Endodermal cell (in vitro differentiated cells): ENCODE data around the gene GPR150. TPM values are rescaled to one million over a fixed set of nuclear protein-coding genes. Genes with fewer than 3 reads are reported as not detected.

ENCODE experiments used
- DNase-seq: peaks from one replicate; pipeline ENCODE4 v3.0.0-alpha.2; 2017
- H3K27ac ChIP-seq: 2 replicates; pipeline ENCODE4 v1.5.1; 2013; ENCODE audit warnings: mild to moderate bottlenecking, low read depth, low read length, moderate library complexity
- H3K27me3 ChIP-seq: 2 replicates; pipeline ENCODE4 v1.6.1; 2013; ENCODE audit warnings: mild to moderate bottlenecking, low read length, moderate library complexity; ENCODE audit not compliant: insufficient read depth, control insufficient read depth, poor library complexity, severe bottlenecking
- H3K36me3 ChIP-seq: 2 replicates; pipeline ENCODE4 v1.7.0; 2013; ENCODE audit warnings: mild to moderate bottlenecking, low read length, moderate library complexity; ENCODE audit not compliant: control insufficient read depth, insufficient read depth
- H3K4me1 ChIP-seq: one replicate; pipeline ENCODE4 v1.7.0; 2013; ENCODE audit warnings: low read length; ENCODE audit not compliant: control insufficient read depth, insufficient read depth
- H3K4me3 ChIP-seq: 2 replicates; pipeline ENCODE4 v1.5.1; 2013; ENCODE audit warnings: mild to moderate bottlenecking, low read length, moderate library complexity
- H3K9ac ChIP-seq: 2 replicates; pipeline ENCODE4 v1.6.1; 2013; ENCODE audit warnings: mild to moderate bottlenecking, low read length, moderate library complexity; ENCODE audit not compliant: poor library complexity, severe bottlenecking; ENCODE audit errors: extremely low read depth
- H3K9me3 ChIP-seq: 2 replicates; pipeline ENCODE4 v1.6.1; 2013; ENCODE audit warnings: mild to moderate bottlenecking, low read length, moderate library complexity; ENCODE audit not compliant: control insufficient read depth
- H3K27ac Mint-ChIP-seq: 2 replicates; pipeline ENCODE4 v1.8.0; 2020; ENCODE audit warnings: mixed read lengths
- H3K27me3 Mint-ChIP-seq: 2 replicates; pipeline ENCODE4 v1.8.0; 2021; ENCODE audit warnings: mild to moderate bottlenecking, mixed read lengths; ENCODE audit not compliant: insufficient read depth
- H3K36me3 Mint-ChIP-seq: 2 replicates; pipeline ENCODE4 v1.8.0; 2020; ENCODE audit warnings: low read depth, mixed read lengths
- H3K4me1 Mint-ChIP-seq: 2 replicates; pipeline ENCODE4 v1.8.0; 2020; ENCODE audit warnings: mixed read lengths
- H3K4me3 Mint-ChIP-seq: 2 replicates; pipeline ENCODE4 v1.8.0; 2020; ENCODE audit warnings: mild to moderate bottlenecking, moderate library complexity, mixed read lengths
- H3K9me3 Mint-ChIP-seq: 2 replicates; pipeline ENCODE4 v1.8.0; 2020; ENCODE audit warnings: mild to moderate bottlenecking, mixed read lengths
- WGBS, 2 experiments: methylation state at CpG; one replicate each; pipeline versions ENCODE4 v1.1.5 to v1.1.7; 2013; ENCODE audit warnings: missing lambda C conversion rate in 2 of 2, mixed read lengths in 1 of 2; ENCODE audit not compliant: insufficient coverage in 1 of 2, insufficient read length in 1 of 2; 5-methylcytosine and 5-hydroxymethylcytosine counted together
- total RNA-seq, 2 donors: library from RNA; stranded (reverse); fragmentation: NEBNext Ultra II Directional in 1 of 2; extraction: Animal tissue kit (Norgen Biotek cat#: 25700) in 1 of 2; gene quantifications; 2 replicates in 1 of 2; 3 replicates in 1 of 2; pipeline ENCODE4 v1.2.1, GENCODE V29; 2021
- TF ChIP-seq, protein P1 (sequence below): fragments of 200-600 bp; sonication (generic); conservative IDR thresholded peaks from 2 replicates; pipeline ENCODE4 v1.5.0; 2021; ENCODE audit warnings: antibody characterized with exemption, mild to moderate bottlenecking

The GPR150 gene
- total RNA-seq, 2 donors from 2014 or later = 0.13 to 0.22 TPM

DNA sequence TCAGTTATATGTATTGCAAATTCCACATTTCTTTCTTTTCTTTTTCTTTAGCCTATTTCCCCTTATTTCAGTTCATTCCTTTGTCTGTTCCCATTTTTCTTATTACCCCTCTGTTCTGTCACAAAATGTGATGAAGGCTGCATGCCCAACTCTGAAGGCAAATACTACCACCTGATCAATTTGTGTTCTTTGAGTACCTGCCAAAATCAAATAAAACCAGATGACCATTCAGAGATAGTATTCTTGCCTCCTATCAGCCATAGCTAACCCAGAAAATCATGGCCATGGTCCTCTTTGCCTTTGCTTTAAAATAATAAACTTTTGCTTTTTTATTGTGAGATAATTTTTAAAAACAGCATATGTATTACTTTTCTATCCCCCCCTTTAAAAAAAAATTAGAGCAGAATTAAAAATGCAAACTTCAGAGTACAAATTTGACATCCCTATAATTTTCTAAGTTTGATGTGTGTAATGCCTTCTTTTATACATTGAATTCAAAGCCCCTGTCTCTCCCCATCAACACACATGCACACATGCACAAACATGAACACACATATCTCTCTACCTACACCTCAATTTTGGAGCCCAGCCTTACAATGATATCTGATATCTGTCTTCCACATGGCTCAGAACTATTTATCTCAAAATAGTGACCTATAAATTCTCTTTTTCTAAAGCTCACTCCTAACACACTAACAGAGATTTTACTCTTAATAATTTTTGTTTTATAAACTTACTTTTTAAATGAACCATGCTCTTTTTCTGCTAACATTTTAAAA, 30.1 kb downstream of the GPR150 start:
- no peak for DNase-seq
- Mint-ChIP-seq H3K4me1 (peaks cover 16% of the 10 kb centered on the region), H3K27me3 (no peaks in the 10 kb centered on the region), H3K36me3 (peaks cover 10% of the 10 kb centered on the region), H3K9me3 (no peaks in the 10 kb centered on the region), H3K27ac (no peak overlapping the region), H3K4me3 (no peak overlapping the region)
- Histone ChIP-seq H3K9ac (no peak overlapping the region), H3K9me3 (no peaks in the 10 kb centered on the region), H3K36me3 (no peaks in the 10 kb centered on the region), H3K4me3 (no peak overlapping the region), H3K27ac (no peak overlapping the region), H3K4me1 (no peaks in the 10 kb centered on the region), H3K27me3 (no peaks in the 10 kb centered on the region)
- TF ChIP-seq, protein P1, sequence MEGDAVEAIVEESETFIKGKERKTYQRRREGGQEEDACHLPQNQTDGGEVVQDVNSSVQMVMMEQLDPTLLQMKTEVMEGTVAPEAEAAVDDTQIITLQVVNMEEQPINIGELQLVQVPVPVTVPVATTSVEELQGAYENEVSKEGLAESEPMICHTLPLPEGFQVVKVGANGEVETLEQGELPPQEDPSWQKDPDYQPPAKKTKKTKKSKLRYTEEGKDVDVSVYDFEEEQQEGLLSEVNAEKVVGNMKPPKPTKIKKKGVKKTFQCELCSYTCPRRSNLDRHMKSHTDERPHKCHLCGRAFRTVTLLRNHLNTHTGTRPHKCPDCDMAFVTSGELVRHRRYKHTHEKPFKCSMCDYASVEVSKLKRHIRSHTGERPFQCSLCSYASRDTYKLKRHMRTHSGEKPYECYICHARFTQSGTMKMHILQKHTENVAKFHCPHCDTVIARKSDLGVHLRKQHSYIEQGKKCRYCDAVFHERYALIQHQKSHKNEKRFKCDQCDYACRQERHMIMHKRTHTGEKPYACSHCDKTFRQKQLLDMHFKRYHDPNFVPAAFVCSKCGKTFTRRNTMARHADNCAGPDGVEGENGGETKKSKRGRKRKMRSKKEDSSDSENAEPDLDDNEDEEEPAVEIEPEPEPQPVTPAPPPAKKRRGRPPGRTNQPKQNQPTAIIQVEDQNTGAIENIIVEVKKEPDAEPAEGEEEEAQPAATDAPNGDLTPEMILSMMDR = no peak

DNA sequence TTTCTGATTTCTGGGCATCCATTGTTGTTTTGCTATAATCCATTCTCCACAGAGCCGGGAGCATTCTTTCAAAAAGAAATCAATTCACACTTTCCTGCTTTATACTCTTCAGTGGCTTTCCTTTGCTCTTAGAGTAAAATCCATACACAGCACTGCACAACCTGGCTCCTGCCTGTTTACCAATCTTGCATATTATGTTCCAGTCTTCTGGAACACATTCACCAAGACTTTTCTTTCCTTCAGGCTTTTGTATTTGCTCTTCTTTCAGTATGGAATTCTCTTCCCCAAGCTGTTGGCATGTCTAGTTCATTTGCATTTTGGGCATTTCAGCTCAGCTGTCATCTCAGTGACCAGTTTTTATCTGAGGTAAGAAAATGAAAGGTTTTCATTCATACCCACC, 33.0 kb downstream of the GPR150 start:
- 88 to 90% methylated on average over 1 of the region's 1 CpG for WGBS, 2 experiments
- H3K27ac Mint-ChIP-seq = no peak overlapping the region
- H3K9me3 ChIP-seq = no peaks in the 10 kb centered on the region
- H3K27me3 Mint-ChIP-seq = no peaks in the 10 kb centered on the region
- H3K4me1 Mint-ChIP-seq = peaks cover 26% of the 10 kb centered on the region
- no peak overlapping the region for H3K4me3 ChIP-seq
- H3K4me1 ChIP-seq = peaks cover 7% of the 10 kb centered on the region
- H3K4me3 Mint-ChIP-seq = no peak overlapping the region
- H3K27ac ChIP-seq = no peak overlapping the region
- no peaks in the 10 kb centered on the region for H3K36me3 ChIP-seq
- peaks cover 13% of the 10 kb centered on the region for H3K36me3 Mint-ChIP-seq
- DNase-seq = no peak
- H3K9ac ChIP-seq = no peak overlapping the region
- TF ChIP-seq, protein P1 = no peak
- no peaks in the 10 kb centered on the region for H3K9me3 Mint-ChIP-seq
- H3K27me3 ChIP-seq = no peaks in the 10 kb centered on the region

DNA sequence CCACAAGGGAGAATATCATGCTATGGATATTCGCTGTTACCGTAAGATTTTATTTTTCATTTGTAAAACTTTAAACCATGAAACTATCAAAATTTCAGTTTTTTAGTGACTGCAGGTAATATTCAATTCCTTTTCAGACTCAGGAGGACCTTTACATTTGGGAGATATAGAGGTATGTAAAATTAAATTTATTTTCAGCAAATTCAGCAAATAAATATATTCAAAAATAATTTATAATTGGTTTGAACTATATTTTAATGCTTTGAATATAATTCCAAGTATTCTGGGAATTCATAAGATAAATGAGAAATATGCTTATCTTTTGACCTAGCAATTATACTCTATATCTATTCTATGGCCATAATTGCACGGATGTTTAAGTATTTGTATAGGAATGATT, 34.3 kb downstream of the GPR150 start:
- 93 to 100% methylated on average over 2 to 3 of the region's 3 CpGs for WGBS, 2 experiments
- Mint-ChIP-seq H3K4me1 (peaks cover 19% of the 10 kb centered on the region), H3K4me3 (no peak overlapping the region), H3K9me3 (no peaks in the 10 kb centered on the region), H3K27ac (no peak overlapping the region), H3K27me3 (no peaks in the 10 kb centered on the region), H3K36me3 (peaks cover 13% of the 10 kb centered on the region)
- Histone ChIP-seq H3K27ac (no peak overlapping the region), H3K4me1 (peaks cover 7% of the 10 kb centered on the region), H3K9ac (no peak overlapping the region), H3K9me3 (no peaks in the 10 kb centered on the region), H3K36me3 (no peaks in the 10 kb centered on the region), H3K27me3 (no peaks in the 10 kb centered on the region), H3K4me3 (no peak overlapping the region)
- DNase-seq = no peak
- TF ChIP-seq, protein P1 = no peak
